Endometrial microvascular endothelial cells (primary cell): Measurements from ENCODE around the gene TRDN. TPM values are rescaled to one million over a fixed set of nuclear protein-coding genes. Genes with fewer than 3 reads are reported as not detected.
"Not testable (repeated sequence)": the region's sequence is repeated elsewhere in the genome, so short reads cannot be mapped to it uniquely, and the experiment has no call there.

Experiments used
- in situ Hi-C: cut with HindIII; loops from 2 replicates; pipeline ENCODE4 v1.10.0; 2017; ENCODE audit warnings: low sequenced_read_pairs, low pct_unique_long_range_greater_than_20kb; ENCODE audit errors: inconsistent ontology term
- total RNA-seq: library from RNA; depleted of rRNA; stranded (reverse); fragments of >200 nt; gene quantifications from one replicate; pipeline ENCODE4 v1.2.3, GENCODE V29; 2015; ENCODE audit errors: inconsistent ontology term

Gene TRDN
- total RNA-seq, 1 donor from 2014 or later: not detected

DNA sequence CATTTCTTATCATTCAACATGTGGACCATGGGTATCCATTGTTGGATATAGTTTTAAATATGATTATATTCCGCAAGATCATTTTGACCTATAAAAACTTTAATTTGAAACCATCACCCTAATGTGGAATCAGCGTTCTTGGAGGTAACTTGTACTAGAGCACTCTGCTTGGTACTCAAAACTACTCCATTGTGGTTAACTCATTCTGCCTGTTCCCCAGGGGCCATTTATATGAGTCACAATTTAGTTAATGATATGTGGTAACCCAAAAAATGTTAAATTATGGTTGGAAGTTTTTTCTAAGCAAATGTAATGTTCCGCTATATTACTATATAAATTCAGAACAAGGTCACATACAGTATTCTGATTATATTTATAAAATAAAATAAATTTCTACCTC is 109.3 kb downstream of the TRDN start:
- in situ Hi-C loops: no loop called here

- in situ Hi-C loops: no loop called here
Observed at GRCh38 chr6:123526128-123526527, 110.6 kb downstream of the TRDN start.

- in situ Hi-C loops: no loop called here
Observed at GRCh38 chr6:123524781-123525180, 112.0 kb downstream of the TRDN start.

DNA sequence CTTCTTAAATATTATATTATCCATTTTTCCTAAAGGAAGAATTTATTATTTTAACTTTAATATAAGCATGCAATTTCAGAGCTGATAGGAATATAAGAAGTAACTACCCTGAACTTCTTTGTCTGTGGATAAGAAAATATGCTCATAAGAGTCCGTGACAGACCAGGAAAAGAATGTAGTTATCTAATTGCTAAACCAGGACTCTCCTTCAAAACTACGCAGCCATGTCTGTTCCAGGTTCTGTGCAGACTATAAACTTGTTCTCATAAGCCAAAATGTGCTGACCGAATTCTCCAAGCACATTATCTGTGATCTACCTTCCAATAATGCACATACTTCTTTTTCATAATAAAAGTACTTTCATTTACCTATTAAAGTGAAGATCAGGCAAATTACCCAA is 116.5 kb downstream of the TRDN start:
- in situ Hi-C loops: no loop called here

- in situ Hi-C loops: no loop called here
Observed at GRCh38 chr6:123519189-123519505, 117.6 kb downstream of the TRDN start.

DNA sequence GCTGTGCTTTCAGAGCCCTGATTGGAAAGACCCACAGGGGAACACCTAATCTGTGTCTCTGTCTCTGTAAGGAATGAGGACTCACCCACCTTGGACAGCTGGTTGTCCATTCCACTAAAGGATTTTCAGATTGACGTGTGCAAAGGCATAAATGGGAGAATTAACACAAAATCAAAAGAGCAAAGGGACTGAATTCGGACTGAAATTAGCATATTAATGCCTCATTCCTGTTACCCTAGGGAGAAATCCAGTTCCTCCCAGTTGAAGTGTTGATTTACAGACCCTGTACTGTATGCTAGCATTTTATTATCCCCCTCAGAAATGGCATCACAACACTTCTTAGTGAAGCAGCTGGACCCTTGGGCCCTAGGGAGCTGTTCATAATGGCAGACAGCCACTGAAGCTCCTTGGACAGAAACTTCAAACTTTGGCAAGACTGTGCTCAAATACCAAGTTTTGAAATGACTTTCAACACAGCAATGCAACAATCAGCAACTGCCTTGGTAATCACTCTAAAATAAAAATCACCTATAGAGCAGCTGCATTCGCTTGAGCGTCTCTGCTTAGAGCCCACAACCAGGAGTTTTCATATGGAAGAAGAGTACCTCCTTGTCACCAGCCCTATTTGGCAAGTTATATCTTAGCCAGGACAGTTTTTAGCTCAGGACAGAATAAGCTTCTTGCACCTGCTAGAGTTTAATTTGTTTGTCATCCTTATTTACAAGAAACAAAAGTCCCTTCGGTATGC is 118.1 kb downstream of the TRDN start:
- in situ Hi-C loops: no loop called here

- in situ Hi-C loops: no loop called here
Observed at GRCh38 chr6:123515715-123516114, 121.0 kb downstream of the TRDN start.

DNA sequence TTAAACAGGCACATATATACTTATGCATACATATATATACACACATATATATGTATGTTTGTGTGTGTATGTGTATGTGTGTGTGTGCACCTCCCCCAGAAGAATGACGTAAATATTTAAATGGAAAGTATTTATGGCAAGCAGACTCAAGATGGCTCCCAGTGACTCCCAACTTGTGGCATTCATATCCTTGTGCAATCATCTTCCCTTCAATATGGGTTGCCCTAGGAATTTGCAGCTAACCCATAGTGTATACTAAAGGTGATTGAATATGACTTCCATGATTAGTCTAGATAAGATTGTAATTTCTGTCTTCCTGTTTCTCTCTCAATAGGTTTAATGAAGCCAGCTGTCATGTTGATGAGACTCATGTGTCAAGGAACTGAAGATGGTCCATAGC is 127.6 kb downstream of the TRDN start:
- in situ Hi-C loops: no loop called here

- in situ Hi-C loops: no loop called here
Observed at GRCh38 chr6:123508290-123508689, 128.5 kb downstream of the TRDN start.

- in situ Hi-C loops: no loop called here
Observed at GRCh38 chr6:123507582-123507981, 129.2 kb downstream of the TRDN start.

GRCh38 chr6:123503619-123504018 is 133.1 kb downstream of the TRDN start:
- in situ Hi-C loops: no loop called here

GRCh38 chr6:123497025-123497424 is 139.7 kb downstream of the TRDN start:
- in situ Hi-C loops: no loop called here

DNA sequence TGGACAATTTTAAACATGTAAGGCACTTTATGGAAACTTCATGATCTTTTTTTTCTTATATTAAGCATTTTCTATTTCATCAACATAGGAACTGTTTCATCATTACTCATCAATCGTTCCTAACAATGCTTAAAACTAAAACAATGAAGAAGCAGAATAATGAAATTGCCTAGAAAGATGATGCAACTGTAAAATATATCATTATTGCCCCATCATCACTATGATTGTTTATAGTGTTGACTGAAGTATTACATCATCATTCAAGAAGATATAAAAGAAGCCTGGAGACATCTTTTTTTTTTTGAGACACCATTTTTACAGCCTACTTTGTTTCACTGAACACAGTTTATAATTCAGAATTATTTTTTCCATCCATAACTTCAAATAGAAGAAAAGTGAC is 147.2 kb downstream of the TRDN start:
- in situ Hi-C loops: no loop called here

- in situ Hi-C loops: no loop called here
Observed at GRCh38 chr6:123480986-123481385, 155.8 kb downstream of the TRDN start.

DNA sequence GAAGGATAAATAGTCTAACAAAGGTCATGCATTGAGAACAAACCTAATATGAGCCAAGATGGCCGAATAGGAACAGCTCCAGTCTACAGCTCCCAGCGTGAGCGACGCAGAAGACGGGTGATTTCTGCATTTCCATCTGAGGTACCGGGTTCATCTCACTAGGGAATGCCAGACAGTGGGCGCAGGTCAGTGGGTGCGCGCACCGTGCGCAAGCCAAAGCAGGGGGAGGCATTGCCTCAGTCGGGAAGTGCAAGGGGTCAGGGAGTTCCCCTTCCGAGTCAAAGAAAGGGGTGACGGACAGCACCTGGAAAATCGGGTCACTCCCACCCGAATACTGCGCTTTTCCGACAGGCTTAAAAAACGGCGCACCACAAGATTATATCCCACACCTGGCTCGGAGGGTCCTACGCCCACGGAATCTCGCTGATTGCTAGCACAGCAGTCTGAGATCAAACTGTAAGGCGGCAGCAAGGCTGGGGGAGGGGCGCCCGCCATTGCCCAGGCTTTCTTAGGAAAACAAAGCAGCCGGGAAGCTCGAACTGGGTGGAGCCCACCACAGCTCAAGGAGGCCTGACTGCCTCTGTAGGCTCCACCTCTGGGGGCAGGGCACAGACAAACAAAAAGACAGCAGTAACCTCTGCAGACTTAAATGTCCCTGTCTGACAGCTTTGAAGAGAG is 164.6 kb downstream of the TRDN start:
- in situ Hi-C loops: not testable (repeated sequence)

- in situ Hi-C loops: no loop called here
Observed at GRCh38 chr6:123467392-123467791, 169.4 kb downstream of the TRDN start.

GRCh38 chr6:123462152-123462551 is 174.6 kb downstream of the TRDN start:
- in situ Hi-C loops: no loop called here

- in situ Hi-C loops: no loop called here
Observed at GRCh38 chr6:123458218-123458617, 178.5 kb downstream of the TRDN start.

- in situ Hi-C loops: no loop called here
Observed at GRCh38 chr6:123456836-123457235, 179.9 kb downstream of the TRDN start.

- in situ Hi-C loops: no loop called here
Observed at GRCh38 chr6:123454448-123454847, 182.3 kb downstream of the TRDN start.

- in situ Hi-C loops: not testable (repeated sequence)
Observed at GRCh38 chr6:123453071-123453470, 183.7 kb downstream of the TRDN start.
